Measurements from ENCODE around the gene JSRP1. TPM values are rescaled to one million over a fixed set of nuclear protein-coding genes. Genes with fewer than 3 reads are reported as not detected.

The JSRP1 gene
- total RNA-seq (2014; rRNA removed; shearing (Covaris generic)) = not detected in 2 replicates

GRCh38 chr19:2255982-2256685 lies at the start of gene JSRP1:
JSRP1 (minus strand) TSS chr19:2256417; CDS start chr19:2255314, 1,103 bp downstream.

GRCh38 chr19:2282062-2282861 lies 26.0 kb upstream of the JSRP1 start, which contains the start of gene PEAK3:
PEAK3 (minus strand) TSS chr19:2282175; CDS start chr19:2280931, 1,244 bp downstream.

GRCh38 chr19:2249010-2249866 lies 7.0 kb downstream of the JSRP1 start, which contains the start of gene AMH:
AMH (plus strand) TSS chr19:2249323; CDS start chr19:2249333, 10 bp downstream.

GRCh38 chr19:2236314-2237050 lies 19.7 kb downstream of the JSRP1 start, which contains the start of the genes PLEKHJ1 and SF3A2:
PLEKHJ1 (minus strand) TSS chr19:2236329; CDS start chr19:2236248, 81 bp downstream.
SF3A2 (plus strand) TSS chr19:2236824; CDS start chr19:2243419, 6,595 bp downstream.

Small RNAs within 50 kb of the gene (small RNA-seq; reads per million reads assigned to genes)
- gene MIR1227 = not detected

Other genes with a start within 250 kb of the JSRP1 start
- 39.4 and 44.9 TPM in 2 replicates for gene BTBD2, start 240.7 kb downstream of the JSRP1 start, total RNA-seq (2014; rRNA removed; shearing (Covaris generic))
- 70.0 and 70.3 TPM in 2 replicates for gene MKNK2, start 205.2 kb downstream of the JSRP1 start, total RNA-seq (2014; rRNA removed; shearing (Covaris generic))
- 8.4 and 10.2 TPM in 2 replicates for gene MOB3A, start 160.1 kb downstream of the JSRP1 start, total RNA-seq (2014; rRNA removed; shearing (Covaris generic))
- gene IZUMO4, start 159.5 kb downstream of the JSRP1 start, total RNA-seq (2014; rRNA removed; shearing (Covaris generic)) = 3.6 and 6.2 TPM in 2 replicates
- gene AP3D1, start 104.9 kb downstream of the JSRP1 start, total RNA-seq (2014; rRNA removed; shearing (Covaris generic)) = 72.0 and 80.1 TPM in 2 replicates
- gene DOT1L, start 92.5 kb downstream of the JSRP1 start, total RNA-seq (2014; rRNA removed; shearing (Covaris generic)) = 10.8 and 12.2 TPM in 2 replicates
- 54.7 and 60.4 TPM in 2 replicates for gene PLEKHJ1, start 20.1 kb downstream of the JSRP1 start, total RNA-seq (2014; rRNA removed; shearing (Covaris generic))
- 89.5 and 90.3 TPM in 2 replicates for gene SF3A2, start 19.6 kb downstream of the JSRP1 start, total RNA-seq (2014; rRNA removed; shearing (Covaris generic))
- gene AMH, start 7.1 kb downstream of the JSRP1 start, total RNA-seq (2014; rRNA removed; shearing (Covaris generic)) = 16.8 and 19.0 TPM in 2 replicates
- gene PEAK3, start 25.8 kb upstream of the JSRP1 start, total RNA-seq (2014; rRNA removed; shearing (Covaris generic)) = not detected in 2 replicates
- gene LINGO3, start 51.7 kb upstream of the JSRP1 start, total RNA-seq (2014; rRNA removed; shearing (Covaris generic)) = 0.19 and 0.23 TPM in 2 replicates
- gene LSM7, start 72.2 kb upstream of the JSRP1 start, total RNA-seq (2014; rRNA removed; shearing (Covaris generic)) = 140 and 142 TPM in 2 replicates
- 25.2 and 37.1 TPM in 2 replicates for gene SPPL2B, start 72.3 kb upstream of the JSRP1 start, total RNA-seq (2014; rRNA removed; shearing (Covaris generic))
- gene TMPRSS9, start 103.8 kb upstream of the JSRP1 start, total RNA-seq (2014; rRNA removed; shearing (Covaris generic)) = 0.57 TPM in 1 of 2 replicates, not detected in the other
- gene TIMM13, start 171.2 kb upstream of the JSRP1 start, total RNA-seq (2014; rRNA removed; shearing (Covaris generic)) = 61.7 and 62.8 TPM in 2 replicates
- gene LMNB2, start 200.5 kb upstream of the JSRP1 start, total RNA-seq (2014; rRNA removed; shearing (Covaris generic)) = 123 and 130 TPM in 2 replicates
- 31.8 and 35.6 TPM in 2 replicates for gene GADD45B, start 219.7 kb upstream of the JSRP1 start, total RNA-seq (2014; rRNA removed; shearing (Covaris generic))

All from A375 (cell line).